Neural cell (in vitro differentiated cells): Measurements from ENCODE around the gene ZNF680.

Experiments used
- CTCF ChIP-seq: fragments of 450-650 bp; IDR thresholded peaks from 2 replicates; pipeline ENCODE4 v1.5.1; 2014; ENCODE audit warnings: antibody characterized with exemption, mild to moderate bottlenecking, moderate library complexity; ENCODE audit not compliant: poor library complexity, severe bottlenecking
- EZH2 ChIP-seq: fragments of 200-600, 300-800 bp; shearing (Covaris generic), sonication (generic); IDR thresholded peaks from 2 replicates; pipeline ENCODE4 v1.6.1; 2014; ENCODE audit warnings: antibody characterized with exemption, low read length, borderline replicate concordance, mild to moderate bottlenecking; ENCODE audit not compliant: insufficient read depth, poor library complexity, severe bottlenecking
- MXI1 ChIP-seq: fragments of 450-650 bp; conservative IDR thresholded peaks from 2 replicates; pipeline ENCODE4 v1.6.1; 2014; ENCODE audit warnings: antibody characterized with exemption, mild to moderate bottlenecking; ENCODE audit not compliant: poor library complexity, severe bottlenecking
- POLR2AphosphoS5 ChIP-seq: IDR thresholded peaks from 2 replicates; pipeline ENCODE4 v1.6.1; 2012

- TF ChIP-seq CTCF (no peak), POLR2AphosphoS5 (no peak), EZH2 (no peak), MXI1 (no peak)
Observed at GRCh38 chr7:64555046-64555445, 7.8 kb downstream of the ZNF680 start.
